SK-N-SH treated with all-trans-retinoic acid at 6 μM for 48 hours (cell line): Measurements from ENCODE around the gene CIPC.

Experiments
- ARNTL ChIP-seq: fragments of 450-650 bp; formaldehyde crosslinking; IDR thresholded peaks from 2 replicates; pipeline ENCODE4 v1.5.0; 2020; ENCODE audit warnings: low read depth, mild to moderate bottlenecking, moderate library complexity, borderline replicate concordance
- CREB5 ChIP-seq: fragments of 250-450 bp; sonication (Bioruptor Pico); IDR thresholded peaks from 2 replicates; pipeline ENCODE4 v1.5.1; 2020; ENCODE audit warnings: low read depth, mild to moderate bottlenecking, moderate library complexity
- CSRNP3 ChIP-seq: fragments of 250-450 bp; sonication (Bioruptor Pico); IDR thresholded peaks from 2 replicates; pipeline ENCODE4 v1.5.1; 2021; ENCODE audit warnings: mild to moderate bottlenecking, moderate library complexity
- RARB ChIP-seq: fragments of 250-450 bp; sonication (Bioruptor Pico); IDR thresholded peaks from 2 replicates; pipeline ENCODE4 v1.8.0; 2021; ENCODE audit warnings: mild to moderate bottlenecking, moderate library complexity
- SNAI2 ChIP-seq: fragments of 250-450 bp; sonication (Bioruptor Pico); IDR thresholded peaks from 2 replicates; pipeline ENCODE4 v1.5.0; 2020; ENCODE audit warnings: mild to moderate bottlenecking, moderate library complexity
- ZFP3 ChIP-seq: fragments of 250-450 bp; sonication (Bioruptor Pico); IDR thresholded peaks from 2 replicates; pipeline ENCODE4 v1.5.0; 2020; ENCODE audit warnings: mild to moderate bottlenecking, moderate library complexity
- ZFP30 ChIP-seq: fragments of 450-650 bp; formaldehyde crosslinking; IDR thresholded peaks from 2 replicates; pipeline ENCODE4 v1.5.0; 2022; ENCODE audit warnings: mild to moderate bottlenecking, moderate library complexity
- ZNF8 ChIP-seq: fragments of 450-650 bp; formaldehyde crosslinking; IDR thresholded peaks from 2 replicates; pipeline ENCODE4 v1.5.0; 2020; ENCODE audit warnings: mild to moderate bottlenecking, moderate library complexity
- TF ChIP-seq, protein P1 (sequence below): fragments of 250-450 bp; sonication (Bioruptor Pico); IDR thresholded peaks from 2 replicates; pipeline ENCODE4 v1.8.0; 2020; ENCODE audit warnings: mild to moderate bottlenecking, moderate library complexity, borderline replicate concordance

DNA sequence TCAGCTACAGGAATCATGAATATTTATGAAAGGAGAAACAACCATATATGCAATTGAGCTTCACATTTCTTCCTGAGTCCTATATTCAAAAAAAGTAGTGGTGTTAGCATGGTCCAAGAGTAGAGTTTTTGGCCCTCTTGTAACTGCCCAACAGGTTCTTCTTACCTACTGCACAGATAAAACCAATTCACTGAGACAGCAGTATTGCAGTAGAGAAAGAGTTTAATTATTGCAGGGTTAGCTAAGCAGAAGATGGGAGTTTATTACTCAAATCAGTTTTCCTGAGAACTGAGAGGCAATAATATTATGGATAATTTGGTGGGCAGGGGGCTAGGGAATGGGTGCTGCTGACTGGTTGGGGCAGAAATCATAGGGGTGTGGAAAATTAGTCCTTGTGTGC, 6.5 kb upstream of the CIPC start:
- TF ChIP-seq ZFP3 (no peak), ZFP30 (CRISPR knock-in tag) (no peak), CREB5 (CRISPR knock-in tag) (no peak), CSRNP3 (CRISPR knock-in tag) (no peak), ARNTL (CRISPR knock-in tag) (no peak), RARB (CRISPR knock-in tag) (no peak), SNAI2 (no peak), ZNF8 (CRISPR knock-in tag) (no peak)
- TF ChIP-seq, protein P1, sequence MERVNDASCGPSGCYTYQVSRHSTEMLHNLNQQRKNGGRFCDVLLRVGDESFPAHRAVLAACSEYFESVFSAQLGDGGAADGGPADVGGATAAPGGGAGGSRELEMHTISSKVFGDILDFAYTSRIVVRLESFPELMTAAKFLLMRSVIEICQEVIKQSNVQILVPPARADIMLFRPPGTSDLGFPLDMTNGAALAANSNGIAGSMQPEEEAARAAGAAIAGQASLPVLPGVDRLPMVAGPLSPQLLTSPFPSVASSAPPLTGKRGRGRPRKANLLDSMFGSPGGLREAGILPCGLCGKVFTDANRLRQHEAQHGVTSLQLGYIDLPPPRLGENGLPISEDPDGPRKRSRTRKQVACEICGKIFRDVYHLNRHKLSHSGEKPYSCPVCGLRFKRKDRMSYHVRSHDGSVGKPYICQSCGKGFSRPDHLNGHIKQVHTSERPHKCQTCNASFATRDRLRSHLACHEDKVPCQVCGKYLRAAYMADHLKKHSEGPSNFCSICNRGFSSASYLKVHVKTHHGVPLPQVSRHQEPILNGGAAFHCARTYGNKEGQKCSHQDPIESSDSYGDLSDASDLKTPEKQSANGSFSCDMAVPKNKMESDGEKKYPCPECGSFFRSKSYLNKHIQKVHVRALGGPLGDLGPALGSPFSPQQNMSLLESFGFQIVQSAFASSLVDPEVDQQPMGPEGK (CRISPR knock-in tag) = no peak
